Tibial nerve (tissue), 4 donors: ENCODE data around the gene PRDM2.

Experiments used
- EP300 ChIP-seq, 2 donors: sonication (generic); formaldehyde crosslinking; IDR thresholded peaks; one replicate each; pipeline ENCODE4 v1.6.1; 2017; ENCODE audit warnings: antibody characterized with exemption in 2 of 2, mild to moderate bottlenecking in 1 of 2
- TF ChIP-seq, protein P1 (sequence below), 5 experiments: fragments of 200-600 bp in 3 of 5; fragments of 450-650 bp in 2 of 5; sonication (generic) in 3 of 5; IDR thresholded peaks; one replicate each; pipeline ENCODE4 v1.5.1; 2016 to 2019; ENCODE audit warnings: antibody characterized with exemption in 5 of 5, mild to moderate bottlenecking in 3 of 5, moderate library complexity in 2 of 5

DNA sequence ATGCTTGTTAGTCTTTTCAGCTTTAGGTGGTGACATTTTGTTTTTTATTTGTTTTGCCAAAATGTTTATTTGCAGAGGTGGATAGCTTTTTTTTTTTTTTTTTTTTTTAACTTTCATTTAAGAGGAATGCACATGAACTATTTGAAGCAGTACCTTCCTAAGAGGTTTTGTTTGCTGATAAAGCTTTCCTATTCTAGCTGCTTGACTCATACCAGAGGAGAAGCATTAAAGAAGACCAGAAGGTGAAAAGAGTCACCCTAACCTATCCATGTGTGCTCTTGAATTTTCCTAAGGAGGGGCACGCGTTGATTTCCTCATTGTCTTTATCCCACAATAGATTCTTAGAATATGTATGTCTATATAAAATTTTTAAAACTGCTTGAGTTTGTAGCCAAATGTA lies 57.7 kb downstream of the PRDM2 start:
- TF ChIP-seq EP300 (IDR thresholded peaks at IDR 0.05): no peak
- TF ChIP-seq, protein P1, sequence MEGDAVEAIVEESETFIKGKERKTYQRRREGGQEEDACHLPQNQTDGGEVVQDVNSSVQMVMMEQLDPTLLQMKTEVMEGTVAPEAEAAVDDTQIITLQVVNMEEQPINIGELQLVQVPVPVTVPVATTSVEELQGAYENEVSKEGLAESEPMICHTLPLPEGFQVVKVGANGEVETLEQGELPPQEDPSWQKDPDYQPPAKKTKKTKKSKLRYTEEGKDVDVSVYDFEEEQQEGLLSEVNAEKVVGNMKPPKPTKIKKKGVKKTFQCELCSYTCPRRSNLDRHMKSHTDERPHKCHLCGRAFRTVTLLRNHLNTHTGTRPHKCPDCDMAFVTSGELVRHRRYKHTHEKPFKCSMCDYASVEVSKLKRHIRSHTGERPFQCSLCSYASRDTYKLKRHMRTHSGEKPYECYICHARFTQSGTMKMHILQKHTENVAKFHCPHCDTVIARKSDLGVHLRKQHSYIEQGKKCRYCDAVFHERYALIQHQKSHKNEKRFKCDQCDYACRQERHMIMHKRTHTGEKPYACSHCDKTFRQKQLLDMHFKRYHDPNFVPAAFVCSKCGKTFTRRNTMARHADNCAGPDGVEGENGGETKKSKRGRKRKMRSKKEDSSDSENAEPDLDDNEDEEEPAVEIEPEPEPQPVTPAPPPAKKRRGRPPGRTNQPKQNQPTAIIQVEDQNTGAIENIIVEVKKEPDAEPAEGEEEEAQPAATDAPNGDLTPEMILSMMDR (IDR thresholded peaks at IDR 0.05): no peak
